ENCODE results near the gene SLC49A4.

The SLC49A4 gene

DNA sequence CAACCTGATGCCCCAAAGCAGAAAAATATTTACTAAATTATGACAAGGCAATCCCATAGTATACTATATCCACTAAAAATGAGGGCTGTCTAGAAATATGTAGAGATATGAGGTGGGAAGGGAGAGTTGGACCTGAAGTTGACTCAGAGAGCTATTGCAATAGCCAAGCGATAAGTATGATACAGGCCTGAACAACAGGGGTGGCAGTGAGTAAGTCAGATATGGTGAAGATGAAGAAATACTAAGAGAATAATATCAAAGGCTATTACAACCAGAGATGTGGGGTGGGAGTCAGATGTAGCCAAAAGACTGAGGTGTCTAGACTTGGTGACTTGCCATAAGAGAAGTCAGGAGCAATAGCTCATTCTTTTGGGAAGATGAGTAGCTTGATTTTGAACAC, 10.4 kb upstream of the SLC49A4 start:
- no peak overlapping the region for H3K4me3 ChIP-seq (ENCODE audit: low read depth, low read length)

DNA sequence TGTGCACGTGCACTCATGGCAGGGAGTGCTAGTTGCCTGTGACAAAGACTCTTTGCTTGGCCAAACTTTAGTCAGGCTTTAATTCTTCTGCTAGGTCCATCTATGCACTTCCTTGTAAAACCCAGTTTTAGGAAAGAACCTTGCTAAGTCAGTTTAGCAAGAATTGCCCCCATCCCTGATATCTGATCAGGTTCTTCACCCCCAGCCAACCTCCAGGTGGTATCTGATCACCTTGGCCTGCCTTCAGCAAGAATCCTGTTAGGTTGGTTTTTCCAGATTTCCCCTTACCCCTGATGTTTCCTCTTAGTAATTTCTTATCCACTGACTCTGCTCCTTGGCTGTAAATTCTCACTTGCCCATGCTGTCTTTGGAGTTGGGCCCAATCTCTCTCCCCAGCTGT, 9.6 kb upstream of the SLC49A4 start:
- no peak overlapping the region for H3K4me3 ChIP-seq (ENCODE audit: low read depth, low read length)

DNA sequence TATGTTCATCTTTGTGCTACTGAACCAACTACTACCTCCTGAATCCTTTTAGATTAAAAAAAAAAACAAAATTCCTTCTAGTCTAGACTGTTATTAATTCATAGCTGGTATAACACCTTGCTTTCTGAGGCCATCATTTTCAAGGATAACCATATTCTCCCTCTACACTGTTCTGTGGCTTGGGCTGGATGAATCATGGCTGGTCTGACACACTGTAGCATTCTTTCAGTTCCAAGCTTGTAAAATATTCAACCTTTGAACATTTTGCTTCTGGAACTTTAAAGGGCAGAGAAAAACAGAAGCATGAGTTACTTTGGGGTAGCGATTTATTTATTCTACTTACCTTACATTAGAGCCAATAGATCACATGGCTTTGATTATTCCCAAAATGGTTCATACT, 8.8 kb upstream of the SLC49A4 start:
- H3K4me3 ChIP-seq (ENCODE audit: low read depth, low read length), result no peak overlapping the region

DNA sequence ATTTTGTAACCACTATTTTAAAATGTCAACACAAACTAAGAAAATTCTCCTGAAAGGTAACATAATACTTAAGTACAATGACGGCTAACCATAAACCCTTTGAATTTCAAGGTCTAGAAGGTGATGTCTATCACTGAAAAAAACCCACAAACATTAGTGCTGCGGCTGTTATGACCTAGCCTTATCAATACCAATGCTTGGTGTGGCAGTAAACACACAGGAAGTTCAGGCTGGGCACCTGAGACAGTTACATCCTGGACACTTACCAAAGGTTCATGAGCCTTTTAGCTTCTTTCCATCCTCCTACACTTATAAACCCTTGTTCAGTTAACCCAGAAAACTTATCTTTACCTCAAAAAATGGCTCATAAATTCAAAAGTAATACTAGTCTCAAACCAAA, 7.0 kb upstream of the SLC49A4 start:
- no peak overlapping the region for H3K4me3 ChIP-seq (ENCODE audit: low read depth, low read length)

DNA sequence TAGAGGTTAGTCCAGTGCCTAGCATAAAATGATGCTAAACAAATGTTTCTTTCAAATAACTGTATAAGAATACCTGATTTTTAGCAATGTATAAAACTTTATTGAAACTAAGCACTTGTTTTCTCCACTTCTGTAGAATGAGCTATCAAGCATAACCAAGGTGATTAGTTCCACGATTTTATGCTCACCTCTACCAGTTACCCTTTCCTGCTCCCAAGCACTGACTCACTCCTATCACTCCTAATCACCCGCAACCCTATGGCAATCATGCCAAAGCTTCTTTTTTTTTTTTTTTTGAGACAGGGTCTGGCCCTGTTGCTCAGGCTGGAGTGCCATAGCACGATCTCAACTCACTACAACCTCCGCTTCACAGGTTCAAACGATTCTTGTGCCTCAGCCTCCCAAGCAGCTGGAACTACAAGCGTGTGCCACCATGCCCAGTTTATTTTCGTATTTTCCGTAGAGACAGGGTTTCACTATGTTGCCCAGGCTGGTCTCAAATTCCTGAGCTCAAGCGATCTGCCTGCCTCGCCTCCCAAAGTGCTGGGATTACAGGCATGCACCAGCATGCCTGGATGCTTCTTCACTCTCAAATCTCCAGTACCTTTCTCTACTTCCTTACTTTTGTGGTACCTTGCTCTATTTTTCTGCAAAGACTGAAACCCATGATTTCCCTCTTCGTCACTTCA, 5.1 kb upstream of the SLC49A4 start:
- H3K4me3 ChIP-seq (ENCODE audit: low read depth, low read length), result no peak overlapping the region

DNA sequence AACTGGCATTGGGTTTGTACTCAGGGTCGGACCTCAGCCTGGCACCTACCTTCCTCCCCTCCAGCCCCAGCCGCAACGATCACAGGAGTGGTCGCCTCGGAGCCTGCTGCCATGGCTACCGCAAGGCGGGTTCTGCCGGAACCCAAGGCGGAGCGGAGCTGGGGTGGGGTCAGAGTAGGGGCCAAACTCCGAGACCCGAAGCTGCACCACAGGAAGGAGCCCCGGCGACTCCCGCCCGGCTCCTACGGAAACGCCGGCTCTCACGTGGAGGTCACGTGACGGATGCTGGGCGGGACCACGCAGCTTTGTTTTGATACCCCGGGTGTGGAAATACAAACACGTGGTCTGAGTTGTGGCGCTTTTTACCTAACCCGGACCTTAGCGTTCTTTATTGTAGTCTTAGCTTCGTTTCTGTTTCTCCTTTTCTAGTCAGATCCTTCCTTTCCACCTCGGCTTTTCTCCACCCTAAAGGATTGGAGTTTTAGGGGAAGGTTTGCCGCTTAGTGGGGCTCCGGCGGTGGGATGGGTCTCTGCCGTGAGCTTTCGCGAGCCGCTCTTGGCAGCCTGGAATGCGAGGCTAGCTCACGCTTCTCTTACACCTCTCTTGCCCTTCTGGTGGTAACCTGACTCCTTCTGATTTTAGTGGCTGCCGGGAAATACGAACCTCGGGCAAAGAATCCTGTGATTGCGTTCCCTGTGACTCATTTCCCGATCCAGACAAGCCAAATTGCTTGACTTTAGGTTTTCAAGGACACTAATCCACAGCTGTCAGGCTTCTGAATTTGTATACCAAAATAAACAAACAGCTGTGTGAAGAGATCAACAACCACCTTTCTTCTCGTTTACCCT, 1.1 kb upstream of the SLC49A4 start, which contains the start of gene HSPBAP1:
HSPBAP1 (minus strand) TSS at position 264 of the 849 bp plus-strand sequence; CDS start at position 113, 151 bp downstream.
- H3K4me3 ChIP-seq (ENCODE audit: low read depth, low read length), result peak within 1 kb of the TSS; percentile 75

DNA sequence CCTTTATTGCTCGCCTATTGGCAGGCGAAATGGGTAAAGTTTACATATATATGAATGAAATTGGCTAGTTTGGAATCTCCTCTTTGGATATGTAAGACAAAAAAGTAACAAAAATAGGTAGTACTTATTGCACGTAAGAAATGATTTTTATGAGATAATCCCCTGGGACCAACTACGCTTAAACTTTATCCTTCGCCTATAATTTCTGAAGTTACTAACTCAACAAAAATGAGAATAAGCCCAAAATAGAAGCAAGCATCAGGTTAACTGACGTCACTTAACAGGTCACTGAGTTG, 438 bp upstream of the SLC49A4 start:
- H3K4me3 ChIP-seq (ENCODE audit: low read depth, low read length), result peak overlapping the region; percentile 75

DNA sequence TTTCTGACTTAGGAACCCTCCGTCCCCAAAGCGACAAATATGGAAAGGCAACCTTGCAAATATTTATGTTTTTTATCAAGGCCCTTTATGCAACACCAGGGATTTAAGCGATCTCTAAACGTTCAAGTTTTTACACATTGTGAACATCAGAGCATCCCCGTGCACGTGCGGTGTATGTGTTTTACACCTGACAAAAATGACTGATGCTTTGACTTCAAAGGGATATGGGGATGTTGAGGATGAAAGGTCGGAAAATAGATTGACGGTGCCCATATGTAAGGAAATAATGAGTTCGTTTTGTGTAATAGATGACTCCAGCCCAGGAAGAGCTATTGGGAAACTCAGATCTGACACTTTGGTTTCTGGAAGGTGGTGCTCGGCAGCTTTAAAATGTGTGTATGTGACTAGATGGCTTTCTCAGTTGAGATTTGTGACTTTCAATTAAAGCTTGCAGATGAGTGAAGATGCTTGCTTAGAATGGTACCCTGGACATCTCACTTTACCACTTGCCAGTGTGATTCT, 866 bp downstream of the SLC49A4 start:
- peak overlapping the region; percentile 75 for H3K4me3 ChIP-seq (ENCODE audit: low read depth, low read length)

DNA sequence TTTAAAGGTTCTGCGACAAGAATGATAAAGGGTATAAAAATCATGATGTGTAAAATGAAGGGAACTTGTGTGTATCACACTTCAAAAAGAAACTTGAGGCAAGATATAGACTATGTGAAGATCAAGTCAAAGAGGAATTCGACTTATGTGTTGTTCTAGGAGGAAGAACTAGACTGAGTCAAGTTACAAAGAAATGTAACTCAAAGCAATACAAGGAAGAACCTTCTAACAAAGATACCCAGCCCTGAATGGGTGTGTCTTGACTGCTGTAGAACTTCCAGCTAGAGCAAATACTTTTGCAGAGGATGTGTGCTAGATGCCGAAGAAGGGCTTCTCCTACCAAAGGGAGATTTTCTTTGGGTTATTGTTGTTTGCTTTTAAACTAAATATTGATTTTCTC, 2.4 kb downstream of the SLC49A4 start:
- no peak overlapping the region for H3K4me3 ChIP-seq (ENCODE audit: low read depth, low read length)

DNA sequence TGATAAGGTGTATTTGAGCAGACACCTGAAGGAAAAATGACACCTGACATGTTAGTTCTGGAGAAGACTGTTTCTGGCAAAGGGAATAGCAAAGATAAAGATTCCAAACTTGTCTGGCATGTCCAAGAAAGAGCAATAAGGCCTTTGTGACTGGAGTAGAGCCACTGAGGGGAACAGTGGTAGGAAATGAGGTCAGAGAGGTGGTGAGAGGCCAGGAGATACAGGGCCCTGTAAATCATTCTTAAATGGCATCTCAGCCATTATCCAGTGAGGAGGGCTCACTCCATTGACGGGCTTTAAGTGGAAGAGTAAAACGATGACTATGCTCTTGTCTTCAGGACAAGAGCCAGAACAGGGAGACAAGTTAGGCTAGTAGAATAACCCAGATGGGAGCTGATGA, 4.5 kb downstream of the SLC49A4 start:
- no peak overlapping the region for H3K4me3 ChIP-seq (ENCODE audit: low read depth, low read length)

DNA sequence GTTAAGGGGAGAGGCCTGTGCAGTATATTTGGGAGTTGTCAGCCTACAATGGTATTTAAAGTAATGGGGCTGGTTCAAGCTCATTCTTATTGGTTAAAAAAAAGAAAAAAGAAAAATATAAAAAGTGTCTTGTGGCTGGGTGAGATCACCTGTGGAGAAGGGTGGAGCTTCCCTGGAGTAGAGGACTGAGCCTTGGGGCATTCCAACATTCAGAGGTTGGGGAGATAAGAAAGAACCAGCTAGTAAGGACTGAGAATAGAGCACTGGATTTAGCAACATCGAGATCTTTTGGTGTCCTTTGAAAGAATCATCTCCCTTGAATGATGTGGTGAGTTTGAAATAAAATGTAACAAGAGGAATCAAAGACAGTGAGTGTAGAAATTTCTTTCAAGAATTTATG, 5.2 kb downstream of the SLC49A4 start:
- no peak overlapping the region for H3K4me3 ChIP-seq (ENCODE audit: low read depth, low read length)

DNA sequence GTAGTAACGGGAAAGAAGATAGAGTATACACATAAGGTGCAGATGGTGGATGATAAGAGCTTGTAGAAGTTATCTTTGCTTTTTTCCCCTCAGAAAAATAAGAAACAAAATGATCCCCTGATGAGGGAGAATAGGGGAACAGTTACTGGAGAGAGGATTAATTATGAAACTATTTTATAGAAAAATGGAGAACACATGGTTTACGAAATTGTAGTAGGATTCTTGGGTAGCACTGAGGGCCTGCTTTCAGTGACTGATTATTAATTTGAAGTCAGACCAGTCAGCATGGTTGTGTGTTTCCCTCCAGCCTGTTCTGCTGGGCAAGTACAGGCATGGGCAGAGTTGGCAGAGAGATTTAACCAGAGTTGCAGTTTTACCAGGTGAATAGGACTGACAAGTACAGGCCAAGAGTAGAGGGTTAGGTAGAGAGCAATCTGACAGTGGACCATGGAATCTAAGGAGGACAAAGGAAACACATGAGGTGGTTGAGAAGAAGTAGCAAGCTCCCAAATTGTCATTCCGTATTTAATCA, 5.9 kb downstream of the SLC49A4 start:
- H3K4me3 ChIP-seq (ENCODE audit: low read depth, low read length), result no peak overlapping the region

DNA sequence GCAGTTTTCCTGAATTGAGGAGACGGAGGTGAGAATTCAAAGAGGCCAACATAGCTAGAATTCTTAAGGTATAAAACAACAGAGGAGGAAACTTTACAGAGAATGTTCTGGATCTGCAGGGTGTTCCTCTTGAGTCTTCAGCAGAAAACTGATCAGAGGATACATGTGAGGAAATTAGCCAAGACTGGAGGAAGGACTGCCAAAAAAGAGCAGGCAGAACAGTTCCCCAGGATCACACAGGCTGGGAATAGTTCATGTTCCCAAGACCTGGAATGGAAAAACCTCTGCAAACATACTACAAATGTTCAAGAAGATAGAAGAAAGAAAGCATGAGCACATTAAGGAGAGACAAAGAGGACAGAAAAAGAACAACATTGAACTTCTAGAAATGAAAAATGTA, 7.5 kb downstream of the SLC49A4 start:
- no peak overlapping the region for H3K4me3 ChIP-seq (ENCODE audit: low read depth, low read length)

DNA sequence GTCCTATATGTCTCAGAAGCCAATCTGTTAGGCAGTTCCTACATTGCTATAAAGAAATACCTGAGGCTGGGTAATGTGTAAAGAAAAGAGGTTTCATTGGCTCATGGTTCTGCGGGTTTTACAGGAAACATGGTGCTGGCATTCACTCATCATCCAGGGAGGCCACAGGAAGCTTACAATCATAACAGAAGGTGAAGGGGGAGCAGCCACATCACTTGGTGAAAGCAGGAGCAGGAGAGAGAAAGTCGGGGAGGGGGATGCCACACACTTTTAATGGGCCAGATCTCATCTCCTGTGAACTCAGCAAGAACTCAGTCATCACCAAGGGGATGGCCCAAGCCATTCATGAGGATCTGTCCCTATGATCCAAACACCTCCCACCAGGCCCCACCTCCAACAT, 9.1 kb downstream of the SLC49A4 start:
- H3K4me3 ChIP-seq (ENCODE audit: low read depth, low read length), result no peak overlapping the region

DNA sequence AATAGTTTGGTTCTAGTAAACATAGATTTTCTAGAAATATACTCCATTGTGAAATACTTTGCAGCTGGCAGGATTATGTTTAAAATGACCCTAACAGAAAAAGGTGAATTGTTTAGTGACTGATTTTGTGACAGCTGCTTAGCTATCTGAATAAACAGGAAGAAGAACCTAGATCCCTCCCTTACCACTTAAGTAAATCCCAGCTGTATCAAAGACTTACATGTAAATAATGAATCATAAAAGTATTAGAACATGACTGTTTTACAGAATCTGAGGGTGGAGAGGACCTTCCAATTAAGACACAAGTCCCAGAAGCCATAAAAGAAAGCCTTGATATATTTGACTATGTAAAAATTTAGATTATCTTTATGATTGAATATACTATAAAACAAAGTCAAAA, 15.9 kb downstream of the SLC49A4 start:
- H3K4me3 ChIP-seq (ENCODE audit: low read depth, low read length), result no peak overlapping the region

DNA sequence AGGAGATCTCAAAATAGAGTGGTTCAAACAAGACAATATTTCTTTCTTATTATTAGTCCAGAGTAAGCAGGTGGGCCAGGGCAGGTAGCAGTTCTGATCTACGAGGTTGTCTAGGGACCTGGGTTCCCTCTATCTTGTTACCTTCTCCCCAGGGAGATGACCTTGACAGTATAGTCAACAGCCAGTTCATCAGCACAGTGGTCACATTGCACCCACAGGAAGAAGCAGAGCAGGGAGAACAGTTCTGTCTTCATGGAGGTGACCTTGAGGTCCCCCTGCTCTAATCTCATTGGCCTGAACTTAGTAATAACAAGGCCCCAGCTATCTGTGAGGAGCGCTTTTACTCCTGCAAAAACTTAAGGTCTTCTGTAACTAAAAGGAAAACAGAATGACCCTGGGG, 21.7 kb downstream of the SLC49A4 start:
- no peak overlapping the region for H3K4me3 ChIP-seq (ENCODE audit: low read depth, low read length)

DNA sequence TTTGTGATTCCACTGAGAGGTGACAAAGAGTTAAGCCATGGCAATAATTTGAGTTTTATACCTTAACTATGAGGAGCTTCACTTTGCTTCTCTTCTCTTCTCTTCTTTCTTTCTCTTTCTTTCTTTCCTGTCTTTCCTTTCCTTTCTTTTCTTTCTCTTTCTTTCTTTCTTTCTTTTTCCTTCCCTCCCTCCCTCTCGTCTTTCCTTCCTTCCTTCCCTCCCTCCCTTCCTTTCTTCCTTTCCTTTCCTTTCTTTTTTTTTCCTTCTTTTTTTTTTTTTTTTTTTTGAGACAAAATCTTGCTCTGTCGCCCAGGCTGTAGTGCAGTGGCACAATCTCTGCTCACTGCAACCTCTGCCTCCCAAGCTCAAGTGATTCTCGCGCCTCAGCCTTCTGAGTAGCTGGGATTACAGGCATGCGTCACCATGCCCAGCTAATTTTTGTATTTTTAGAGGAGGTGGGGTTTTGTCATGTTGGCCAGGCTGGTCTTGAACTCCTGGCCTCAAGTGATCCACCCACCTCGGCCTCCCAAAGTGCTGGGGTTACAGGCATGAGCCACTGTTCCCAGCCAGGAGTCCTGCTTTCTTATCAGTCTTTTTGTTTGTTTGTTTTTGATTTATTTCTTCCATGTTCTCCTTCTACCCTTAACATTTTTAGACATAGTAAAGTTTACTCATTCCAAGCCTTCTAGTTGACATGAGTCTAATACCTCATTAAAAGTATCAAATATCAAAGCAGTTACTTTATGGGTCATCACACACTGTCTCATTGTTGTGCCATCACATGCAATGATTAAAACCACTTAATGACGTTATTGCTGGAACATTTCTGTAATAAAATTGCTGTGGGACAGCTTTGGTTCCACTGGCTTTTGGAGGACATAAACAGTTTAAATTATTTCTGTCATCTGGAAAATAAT, 29.9 kb downstream of the SLC49A4 start:
- no peak overlapping the region for H3K4me3 ChIP-seq (ENCODE audit: low read depth, low read length)

DNA sequence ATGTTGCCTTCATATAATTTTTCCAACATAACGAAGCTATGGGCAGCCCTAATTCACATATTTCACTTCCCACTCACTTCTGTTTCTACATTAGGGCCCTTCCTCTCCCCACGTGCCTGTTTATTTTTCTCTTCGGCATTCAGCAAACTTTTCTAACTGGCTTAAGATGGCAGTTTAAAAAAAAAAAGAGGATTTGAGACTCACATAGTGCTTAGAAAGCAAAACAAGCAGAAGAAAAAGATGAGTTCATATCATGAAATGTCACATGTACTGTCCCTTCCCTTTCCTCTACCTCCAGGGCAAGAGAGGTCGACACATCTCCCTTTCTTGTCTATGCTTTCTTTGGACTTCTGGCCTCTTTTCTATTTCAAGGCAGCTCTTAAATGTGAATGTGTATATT, 30.6 kb downstream of the SLC49A4 start:
- H3K4me3 ChIP-seq (ENCODE audit: low read depth, low read length), result no peak overlapping the region

DNA sequence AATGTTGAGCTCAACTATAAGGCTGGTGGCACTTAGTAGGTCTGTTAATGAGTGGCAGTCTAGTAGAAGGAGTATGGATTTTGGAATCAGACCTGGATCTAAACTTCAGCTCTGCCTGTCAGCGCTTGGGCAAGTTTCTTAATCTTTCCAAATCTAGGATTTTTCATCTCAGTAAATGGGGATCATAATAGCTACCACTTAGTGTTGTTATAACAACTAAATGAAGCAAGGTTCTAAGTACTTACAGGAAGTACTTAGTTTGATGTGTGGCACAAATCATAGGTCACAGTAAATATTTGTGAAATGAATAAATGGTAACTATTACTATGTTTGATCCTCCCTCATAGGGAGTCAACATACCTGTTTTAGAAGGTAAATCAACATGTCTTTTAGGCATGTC, 31.4 kb downstream of the SLC49A4 start:
- H3K4me3 ChIP-seq (ENCODE audit: low read depth, low read length), result no peak overlapping the region

DNA sequence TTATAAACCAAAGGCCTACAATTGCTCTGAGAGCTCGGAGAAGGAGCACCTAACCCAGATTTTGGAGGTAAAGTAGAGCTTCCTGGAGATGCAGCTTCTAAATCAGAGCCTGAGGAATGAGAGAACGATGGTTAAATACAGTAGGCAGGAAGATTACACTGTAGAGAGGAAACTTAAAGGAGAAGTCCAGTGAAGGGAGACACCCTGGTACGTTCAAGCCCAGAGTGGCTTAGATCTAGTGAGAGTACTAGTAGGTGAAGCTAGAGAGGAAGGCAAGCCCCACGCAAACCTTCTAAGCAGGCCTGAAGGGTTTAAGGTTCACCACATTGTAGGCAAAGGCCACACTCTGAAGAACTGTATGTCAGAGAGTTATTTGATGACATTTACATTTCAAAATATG, 33.4 kb downstream of the SLC49A4 start:
- no peak overlapping the region for H3K4me3 ChIP-seq (ENCODE audit: low read depth, low read length)

DNA sequence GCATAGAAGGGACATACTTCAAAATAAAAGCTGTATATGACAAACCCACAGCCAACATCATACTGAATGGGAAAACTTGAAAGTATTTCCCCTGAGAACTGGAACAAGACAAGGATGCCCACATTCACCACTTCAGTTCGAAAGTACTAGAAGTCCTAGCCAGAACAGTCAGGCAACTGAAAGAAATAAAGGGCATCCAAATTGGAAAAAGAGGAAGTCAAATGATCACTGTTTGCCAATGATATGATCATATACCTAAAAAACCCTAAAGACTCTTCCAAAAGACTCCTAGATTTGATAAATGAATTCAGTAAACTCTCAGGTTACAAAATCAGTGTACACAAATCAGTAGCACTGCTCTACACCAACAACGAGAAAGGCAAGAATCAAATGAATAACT, 40.7 kb downstream of the SLC49A4 start:
- H3K4me3 ChIP-seq (ENCODE audit: low read depth, low read length), result no peak overlapping the region
